T-helper 2 cell treated with Interferon-gamma antibody and Interleukin-4, amounts not matched to agents 5 μg/mL and 100 μg/mL, for 36 hours (primary cell): ENCODE measurements around the gene KDM2A.
A peak's percentile ranks its signal among the peaks of the same experiment; 100 is the strongest.
"Not testable (repeated sequence)": the region's sequence is repeated elsewhere in the genome, so short reads cannot be mapped to it uniquely, and the experiment has no call there.

Source experiments
- DNase-seq: peaks from one replicate; pipeline ENCODE4 v3.0.0; 2021; ENCODE audit warnings: low spot score
- H3K27ac Mint-ChIP-seq: one replicate; pipeline ENCODE4 v1.8.0; 2021; ENCODE audit warnings: mild to moderate bottlenecking, mixed read lengths
- H3K27me3 Mint-ChIP-seq: one replicate; pipeline ENCODE4 v1.8.0; 2021; ENCODE audit warnings: low read depth, mixed read lengths
- H3K36me3 Mint-ChIP-seq: one replicate; pipeline ENCODE4 v1.8.0; 2021; ENCODE audit warnings: low read depth, mixed read lengths
- H3K4me1 Mint-ChIP-seq: one replicate; pipeline ENCODE4 v1.8.0; 2021; ENCODE audit warnings: low read depth, mixed read lengths
- H3K4me3 Mint-ChIP-seq: one replicate; pipeline ENCODE4 v1.8.0; 2022; ENCODE audit warnings: mild to moderate bottlenecking, moderate library complexity, mixed read lengths
- H3K9me3 Mint-ChIP-seq: one replicate; pipeline ENCODE4 v1.8.0; 2021; ENCODE audit warnings: mixed read lengths

KDM2A gene

DNA sequence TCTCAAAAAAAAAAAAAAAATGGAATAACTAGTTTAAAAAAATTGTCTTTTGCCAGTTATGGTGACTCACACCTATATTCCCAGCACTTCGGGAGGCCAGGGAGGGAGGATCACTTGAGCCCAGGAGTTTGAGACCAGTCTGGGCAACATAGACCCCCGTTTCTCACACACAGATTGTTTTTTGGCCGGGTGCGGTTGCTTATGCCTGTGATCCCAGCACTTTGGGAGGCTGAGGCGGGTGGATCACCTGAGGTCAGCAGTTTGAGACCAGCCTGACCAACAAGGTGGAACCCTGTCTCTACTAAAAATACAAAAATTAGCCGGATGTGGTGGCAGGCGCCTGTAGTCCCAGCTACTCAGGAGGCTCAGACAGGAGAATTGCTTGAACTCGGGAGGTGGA, 7.2 kb downstream of the KDM2A start:
- not testable (repeated sequence) for H3K27me3 Mint-ChIP-seq, DNase-seq, H3K9me3 Mint-ChIP-seq, H3K4me3 Mint-ChIP-seq, H3K27ac Mint-ChIP-seq
- Mint-ChIP-seq H3K4me1 (peaks cover 21% of the 10 kb centered on the region), H3K36me3 (peaks cover 34% of the 10 kb centered on the region)

DNA sequence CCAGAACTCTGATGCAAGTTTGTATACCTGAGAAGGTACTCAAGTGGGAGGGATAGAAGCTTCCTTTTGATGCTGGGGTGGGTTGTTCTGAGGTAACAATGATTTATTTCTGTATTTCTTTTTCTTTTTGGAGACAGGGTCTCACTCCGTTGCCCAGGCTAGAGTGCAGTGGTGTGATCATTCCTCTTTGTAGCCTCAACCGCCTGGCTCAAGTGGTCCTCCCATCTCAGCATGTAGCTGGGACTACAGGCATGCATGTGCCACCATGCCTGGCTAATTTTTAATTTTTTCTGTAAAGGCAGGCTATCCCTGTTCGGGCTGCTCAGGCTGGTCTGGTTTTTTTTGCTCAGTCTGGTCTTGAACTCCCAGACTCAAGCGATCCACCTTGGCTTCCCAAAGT, 7.9 kb downstream of the KDM2A start:
- H3K36me3 Mint-ChIP-seq: peaks cover 37% of the 10 kb centered on the region
- H3K4me3 Mint-ChIP-seq: no peak overlapping the region
- no peaks in the 10 kb centered on the region for H3K27me3 Mint-ChIP-seq
- no peak overlapping the region for H3K27ac Mint-ChIP-seq
- no peaks in the 10 kb centered on the region for H3K9me3 Mint-ChIP-seq
- H3K4me1 Mint-ChIP-seq: peaks cover 16% of the 10 kb centered on the region
- no peak for DNase-seq

DNA sequence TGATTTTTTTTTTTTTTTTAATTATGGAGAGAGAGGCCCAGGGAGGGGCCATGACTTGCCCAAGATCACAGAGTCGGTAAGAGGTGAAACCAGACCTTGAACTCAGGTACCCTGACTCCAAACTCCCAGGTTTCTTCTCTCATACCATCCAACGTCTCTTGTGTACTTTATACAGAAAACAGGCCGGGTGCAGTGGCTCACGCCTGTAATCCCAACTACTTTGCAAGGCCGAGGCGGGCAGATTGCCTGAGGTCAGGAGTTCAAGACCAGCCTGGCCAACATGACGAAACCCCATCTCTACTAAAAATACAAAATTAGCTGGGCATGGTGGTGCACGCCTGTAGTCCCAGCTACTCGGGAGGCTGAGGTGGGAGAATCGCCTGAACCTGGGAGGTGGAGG, 11.8 kb downstream of the KDM2A start:
- DNase-seq, H3K4me3 Mint-ChIP-seq, H3K27me3 Mint-ChIP-seq, H3K9me3 Mint-ChIP-seq, H3K27ac Mint-ChIP-seq: not testable (repeated sequence)
- H3K36me3 Mint-ChIP-seq: peaks cover 57% of the 10 kb centered on the region
- H3K4me1 Mint-ChIP-seq: peaks cover 19% of the 10 kb centered on the region

DNA sequence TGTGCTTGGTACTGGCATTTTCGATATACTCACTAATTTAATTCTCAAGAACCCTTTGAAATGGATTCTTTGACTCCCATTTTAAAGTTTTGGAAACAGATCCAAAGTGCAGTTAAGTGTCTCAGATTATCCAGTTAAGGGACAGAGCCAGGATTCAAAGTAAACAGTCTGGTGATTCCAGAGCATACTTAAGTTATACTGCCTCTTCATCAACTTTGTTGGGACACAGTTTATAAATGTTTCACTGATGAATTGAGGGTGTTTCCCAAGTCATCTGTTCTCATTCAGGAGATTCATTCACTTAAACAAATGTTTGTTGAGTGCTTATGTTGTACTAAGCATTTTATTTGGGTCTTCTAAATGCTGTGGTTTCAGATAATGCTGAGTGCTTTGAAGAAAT, 17.1 kb downstream of the KDM2A start:
- no peak overlapping the region for H3K4me3 Mint-ChIP-seq
- no peak overlapping the region for H3K27ac Mint-ChIP-seq
- DNase-seq: no peak
- H3K9me3 Mint-ChIP-seq: no peaks in the 10 kb centered on the region
- H3K27me3 Mint-ChIP-seq: no peaks in the 10 kb centered on the region
- peaks cover 12% of the 10 kb centered on the region for H3K4me1 Mint-ChIP-seq
- peaks cover 67% of the 10 kb centered on the region for H3K36me3 Mint-ChIP-seq

DNA sequence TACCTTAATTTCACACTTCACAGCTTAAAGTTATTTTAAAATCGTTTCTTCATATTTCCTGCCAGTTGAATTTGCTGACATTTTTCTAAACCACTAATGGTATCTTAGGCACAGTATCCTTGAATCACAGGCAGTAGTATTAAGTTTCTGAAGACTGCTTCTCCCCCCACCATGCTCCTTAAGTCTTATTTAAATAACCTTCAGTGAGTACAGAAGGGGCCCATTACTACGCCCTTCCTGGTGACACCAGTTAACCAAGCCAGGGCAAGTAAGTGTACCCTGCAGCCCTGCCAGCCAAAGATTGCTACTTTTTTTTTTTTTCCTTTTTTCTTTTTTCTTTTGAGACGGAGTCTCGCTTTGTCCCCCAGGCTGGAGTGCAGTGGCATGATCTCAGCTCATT, 19.9 kb downstream of the KDM2A start:
- no peak overlapping the region for H3K27ac Mint-ChIP-seq
- H3K27me3 Mint-ChIP-seq: no peaks in the 10 kb centered on the region
- no peaks in the 10 kb centered on the region for H3K9me3 Mint-ChIP-seq
- peaks cover 5% of the 10 kb centered on the region for H3K4me1 Mint-ChIP-seq
- peaks cover 47% of the 10 kb centered on the region for H3K36me3 Mint-ChIP-seq
- no peak overlapping the region for H3K4me3 Mint-ChIP-seq
- no peak for DNase-seq

DNA sequence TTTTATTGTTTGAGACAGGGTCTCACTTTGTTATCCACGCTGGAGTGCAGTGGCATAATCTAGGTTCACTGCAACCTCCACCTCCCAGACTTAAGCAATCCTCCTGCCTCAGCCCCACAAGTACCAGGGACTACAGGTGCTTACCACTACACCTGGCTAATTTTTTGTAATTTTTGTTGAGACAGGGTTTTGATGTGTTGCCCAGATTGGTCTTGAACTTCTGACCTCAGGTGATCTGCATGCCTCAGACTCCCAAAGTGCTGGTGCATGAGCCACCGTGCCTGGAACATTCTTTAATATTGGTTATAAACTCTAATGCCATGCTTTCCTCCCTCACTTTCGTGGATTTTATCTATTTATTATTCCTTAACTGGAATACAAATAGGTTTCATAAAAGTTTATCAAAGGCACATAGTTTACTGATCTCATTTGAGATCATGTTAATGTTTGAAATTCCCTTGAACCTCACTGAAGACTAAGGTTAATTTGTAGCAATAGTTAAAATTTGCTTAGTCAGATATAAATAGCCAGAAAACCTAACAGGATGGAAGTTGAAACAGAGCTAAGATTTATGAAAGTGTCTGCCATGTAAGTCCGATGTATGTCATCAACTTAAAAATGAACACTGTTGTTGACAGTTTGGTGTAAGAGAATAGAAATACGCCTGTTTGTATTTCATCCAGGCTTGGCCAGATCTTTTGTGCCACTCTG, 27.6 kb downstream of the KDM2A start:
- H3K4me1 Mint-ChIP-seq: peaks cover 3% of the 10 kb centered on the region
- H3K27ac Mint-ChIP-seq: no peak overlapping the region
- DNase-seq: no peak
- H3K9me3 Mint-ChIP-seq: no peaks in the 10 kb centered on the region
- no peaks in the 10 kb centered on the region for H3K27me3 Mint-ChIP-seq
- H3K36me3 Mint-ChIP-seq: peaks cover 29% of the 10 kb centered on the region
- no peak overlapping the region for H3K4me3 Mint-ChIP-seq

DNA sequence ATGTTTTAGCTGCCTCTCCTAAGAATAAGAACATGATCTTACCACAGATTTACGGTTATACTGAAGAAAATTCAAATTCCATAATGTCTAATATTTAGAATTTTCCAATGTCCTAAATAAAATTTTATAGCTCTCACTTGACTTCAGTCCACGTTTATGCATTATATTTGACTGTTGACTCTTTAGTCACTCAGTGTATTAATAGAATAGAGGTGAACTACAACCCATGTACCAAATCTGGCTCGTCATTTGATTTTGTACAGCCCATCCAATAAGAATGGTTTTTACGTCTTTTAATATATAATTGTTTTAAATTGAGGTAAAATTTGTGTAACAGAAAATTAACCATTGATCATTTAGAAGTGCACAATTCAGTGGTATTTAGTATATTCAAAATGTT, 34.9 kb downstream of the KDM2A start:
- peaks cover 1% of the 10 kb centered on the region for H3K4me1 Mint-ChIP-seq
- H3K9me3 Mint-ChIP-seq: no peaks in the 10 kb centered on the region
- H3K4me3 Mint-ChIP-seq: no peak overlapping the region
- no peak for DNase-seq
- no peaks in the 10 kb centered on the region for H3K27me3 Mint-ChIP-seq
- H3K36me3 Mint-ChIP-seq: peaks cover 15% of the 10 kb centered on the region
- H3K27ac Mint-ChIP-seq: no peak overlapping the region

DNA sequence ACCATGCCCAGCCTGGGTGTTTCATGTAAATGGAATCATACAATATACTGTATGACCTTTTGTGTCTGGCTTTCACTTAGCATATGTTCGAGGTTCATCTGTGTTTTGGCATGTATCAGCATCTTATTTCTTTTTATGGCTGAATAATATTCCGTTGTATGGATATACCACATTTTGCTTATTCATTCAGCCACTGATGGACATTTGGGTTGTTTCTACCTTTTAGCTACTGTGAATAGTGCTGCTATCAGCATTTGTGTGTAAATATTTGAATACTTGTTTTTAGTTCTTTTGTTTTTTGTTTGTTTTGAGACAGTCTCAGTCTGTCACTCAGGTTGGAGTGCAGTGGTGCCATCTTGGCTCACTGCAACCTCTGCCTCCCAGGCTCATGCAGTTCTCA, 35.7 kb downstream of the KDM2A start:
- Mint-ChIP-seq H3K27me3 (no peaks in the 10 kb centered on the region), H3K27ac (no peak overlapping the region), H3K4me1 (peaks cover 1% of the 10 kb centered on the region), H3K4me3 (no peak overlapping the region), H3K9me3 (no peaks in the 10 kb centered on the region), H3K36me3 (peaks cover 13% of the 10 kb centered on the region)
- DNase-seq: no peak

DNA sequence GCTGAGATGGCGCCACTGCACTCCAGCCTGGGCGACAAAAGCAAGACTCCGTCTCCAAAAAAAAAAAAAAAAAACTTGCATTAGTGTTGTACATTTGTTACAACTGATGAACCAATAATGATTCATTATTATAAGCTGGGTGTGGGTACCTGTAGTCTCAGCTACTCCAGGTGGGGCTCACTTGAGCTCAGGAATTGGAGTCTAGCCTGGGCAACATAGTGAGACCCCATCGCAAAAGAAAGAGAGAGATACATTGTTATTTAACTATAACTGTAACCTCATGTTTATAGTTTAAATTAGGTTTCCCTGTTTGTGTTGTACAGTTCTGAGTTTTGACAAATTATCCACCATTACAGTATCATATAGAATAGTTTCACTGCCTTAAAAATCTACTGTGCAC, 38.6 kb downstream of the KDM2A start:
- peaks cover 5% of the 10 kb centered on the region for H3K4me1 Mint-ChIP-seq
- no peak for DNase-seq
- H3K4me3 Mint-ChIP-seq: no peak overlapping the region
- H3K9me3 Mint-ChIP-seq: no peaks in the 10 kb centered on the region
- H3K36me3 Mint-ChIP-seq: peaks cover 5% of the 10 kb centered on the region
- H3K27ac Mint-ChIP-seq: no peak overlapping the region
- H3K27me3 Mint-ChIP-seq: no peaks in the 10 kb centered on the region

DNA sequence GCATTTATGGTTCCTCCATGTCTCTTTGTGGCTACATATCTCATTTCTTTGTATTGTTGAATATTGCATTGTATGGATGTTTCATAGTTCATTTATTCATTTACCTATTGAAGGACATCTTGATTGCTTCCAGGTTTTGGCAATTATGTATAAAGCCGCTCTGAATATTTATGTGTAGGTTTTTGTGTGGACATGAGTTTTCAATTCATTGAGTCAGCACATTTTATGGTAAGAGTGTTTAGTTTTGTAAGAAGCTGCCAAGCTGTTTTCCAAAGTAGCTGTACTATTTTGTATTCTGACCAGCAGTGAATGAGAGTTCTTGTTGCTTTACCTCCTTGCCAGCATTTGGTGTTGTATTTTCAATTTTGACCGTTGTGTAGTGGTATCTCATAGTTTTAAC, 39.2 kb downstream of the KDM2A start:
- peaks cover 5% of the 10 kb centered on the region for H3K4me1 Mint-ChIP-seq
- no peaks in the 10 kb centered on the region for H3K27me3 Mint-ChIP-seq
- no peak overlapping the region for H3K4me3 Mint-ChIP-seq
- no peaks in the 10 kb centered on the region for H3K9me3 Mint-ChIP-seq
- H3K27ac Mint-ChIP-seq: no peak overlapping the region
- peaks cover 7% of the 10 kb centered on the region for H3K36me3 Mint-ChIP-seq
- DNase-seq: no peak

DNA sequence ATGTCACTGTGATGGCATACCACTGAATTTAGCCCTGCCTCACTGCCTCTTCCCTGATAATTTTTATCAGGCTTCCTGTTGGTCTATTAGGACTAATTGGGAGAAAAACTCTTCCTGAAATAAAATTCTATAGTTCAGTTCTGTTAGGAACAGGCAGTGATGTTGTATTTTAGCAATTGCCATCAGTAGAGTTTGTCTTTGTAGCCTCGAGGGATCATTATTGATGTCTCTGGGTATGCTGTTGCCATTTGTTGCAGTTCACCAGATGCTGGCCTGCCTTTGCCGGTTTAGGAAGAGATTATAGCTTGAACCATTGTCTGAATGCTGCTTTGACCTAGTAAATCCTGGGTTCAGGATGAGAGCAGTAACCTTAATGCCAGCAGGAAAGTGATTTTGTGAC, 41.0 kb downstream of the KDM2A start:
- Mint-ChIP-seq H3K9me3 (no peaks in the 10 kb centered on the region), H3K27ac (peak overlapping the region; percentile 53), H3K4me1 (peaks cover 5% of the 10 kb centered on the region), H3K36me3 (peaks cover 4% of the 10 kb centered on the region), H3K27me3 (no peaks in the 10 kb centered on the region), H3K4me3 (no peak overlapping the region)
- no peak for DNase-seq

DNA sequence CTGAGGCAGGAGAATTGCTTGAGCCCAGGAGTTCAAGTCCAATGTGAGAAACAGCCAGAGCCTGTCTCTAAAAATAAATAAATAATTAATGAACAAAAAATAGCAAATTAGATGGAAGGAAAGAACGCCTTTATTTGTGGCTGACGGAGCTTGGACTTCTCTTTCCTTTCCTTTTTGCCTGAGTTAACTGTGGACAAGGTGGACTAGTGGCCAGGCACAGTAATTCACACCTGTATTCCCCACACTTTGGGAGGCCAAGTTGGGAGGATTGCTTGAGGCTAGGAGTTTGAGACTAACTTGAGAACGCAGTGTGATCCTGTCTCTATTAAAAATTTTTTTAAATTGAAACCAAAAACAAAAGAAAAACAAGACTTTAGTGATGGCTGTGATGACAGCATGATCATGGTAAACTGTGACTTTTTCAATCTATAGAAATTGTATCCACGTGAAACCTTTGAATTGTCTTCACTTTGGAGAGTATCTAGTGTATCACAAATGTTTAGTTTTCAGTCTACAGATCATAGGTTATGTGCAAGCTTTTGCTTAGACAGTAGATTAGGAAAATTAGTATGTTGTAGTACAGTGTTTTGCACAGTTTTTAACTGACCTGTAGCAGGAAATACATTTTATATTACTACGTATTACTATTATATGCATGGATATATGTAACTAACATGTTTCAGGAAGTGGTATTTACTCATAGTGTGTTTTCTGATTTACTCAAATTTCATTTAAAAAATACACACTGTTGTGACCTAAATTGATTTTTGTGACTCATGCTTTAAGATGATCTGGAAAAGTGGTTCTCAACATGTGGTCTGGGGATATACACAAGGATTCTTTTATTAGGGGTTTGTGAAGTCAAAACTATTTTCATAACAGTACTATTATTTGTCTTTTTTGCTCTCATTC, 42.1 kb downstream of the KDM2A start:
- H3K27ac Mint-ChIP-seq: no peak overlapping the region
- peaks cover 4% of the 10 kb centered on the region for H3K36me3 Mint-ChIP-seq
- no peak overlapping the region for H3K4me3 Mint-ChIP-seq
- peaks cover 5% of the 10 kb centered on the region for H3K4me1 Mint-ChIP-seq
- H3K27me3 Mint-ChIP-seq: no peaks in the 10 kb centered on the region
- no peak for DNase-seq
- no peaks in the 10 kb centered on the region for H3K9me3 Mint-ChIP-seq

DNA sequence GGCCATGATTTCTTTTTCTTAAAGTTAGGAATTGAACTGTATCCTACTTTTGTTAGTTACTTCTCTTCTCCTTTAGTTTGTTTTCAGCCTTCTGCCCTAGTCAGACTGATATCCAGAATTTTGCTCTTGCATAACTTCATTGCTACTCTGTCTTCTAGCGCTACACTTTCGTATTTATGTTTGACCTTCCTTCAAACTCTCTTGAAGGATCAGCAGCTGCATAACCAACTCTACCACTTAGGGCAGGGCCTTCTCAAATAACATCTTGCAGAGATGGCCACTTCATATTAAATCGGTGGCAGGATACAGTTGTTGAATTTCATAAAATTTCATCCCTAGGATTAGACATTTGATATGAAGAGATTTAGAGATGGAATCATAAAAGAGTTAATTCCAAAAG, 43.9 kb downstream of the KDM2A start:
- no peak overlapping the region for H3K27ac Mint-ChIP-seq
- H3K4me1 Mint-ChIP-seq: peaks cover 7% of the 10 kb centered on the region
- H3K27me3 Mint-ChIP-seq: no peaks in the 10 kb centered on the region
- H3K4me3 Mint-ChIP-seq: no peak overlapping the region
- no peak for DNase-seq
- no peaks in the 10 kb centered on the region for H3K9me3 Mint-ChIP-seq
- peaks cover 4% of the 10 kb centered on the region for H3K36me3 Mint-ChIP-seq

DNA sequence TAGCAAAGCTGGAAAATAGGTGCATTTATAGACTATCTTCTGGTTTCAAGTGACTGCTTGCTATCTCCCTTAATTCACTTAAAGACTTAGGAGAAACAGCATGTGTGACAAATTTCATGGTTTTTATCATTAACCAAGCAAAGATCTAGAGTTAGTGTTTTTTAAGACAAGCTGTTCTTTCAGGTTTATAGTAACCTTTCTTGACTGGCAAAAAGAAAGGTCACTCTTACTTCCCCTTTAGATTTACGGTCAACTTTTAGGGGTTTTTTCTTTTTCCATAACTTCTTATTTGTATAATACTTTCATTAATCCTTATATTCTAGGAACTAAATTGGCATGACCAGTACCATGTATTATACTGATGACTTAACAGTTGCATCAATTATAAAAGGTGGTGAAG, 46.6 kb downstream of the KDM2A start:
- H3K27ac Mint-ChIP-seq: no peak overlapping the region
- no peak overlapping the region for H3K4me3 Mint-ChIP-seq
- H3K4me1 Mint-ChIP-seq: peaks cover 11% of the 10 kb centered on the region
- no peak for DNase-seq
- no peaks in the 10 kb centered on the region for H3K27me3 Mint-ChIP-seq
- H3K36me3 Mint-ChIP-seq: peaks cover 4% of the 10 kb centered on the region
- H3K9me3 Mint-ChIP-seq: no peaks in the 10 kb centered on the region
